ENCODE measurements around the gene PLXNB1.
"Not testable (repeated sequence)": the region's sequence is repeated elsewhere in the genome, so short reads cannot be mapped to it uniquely, and the experiment has no call there.

The PLXNB1 gene

DNA sequence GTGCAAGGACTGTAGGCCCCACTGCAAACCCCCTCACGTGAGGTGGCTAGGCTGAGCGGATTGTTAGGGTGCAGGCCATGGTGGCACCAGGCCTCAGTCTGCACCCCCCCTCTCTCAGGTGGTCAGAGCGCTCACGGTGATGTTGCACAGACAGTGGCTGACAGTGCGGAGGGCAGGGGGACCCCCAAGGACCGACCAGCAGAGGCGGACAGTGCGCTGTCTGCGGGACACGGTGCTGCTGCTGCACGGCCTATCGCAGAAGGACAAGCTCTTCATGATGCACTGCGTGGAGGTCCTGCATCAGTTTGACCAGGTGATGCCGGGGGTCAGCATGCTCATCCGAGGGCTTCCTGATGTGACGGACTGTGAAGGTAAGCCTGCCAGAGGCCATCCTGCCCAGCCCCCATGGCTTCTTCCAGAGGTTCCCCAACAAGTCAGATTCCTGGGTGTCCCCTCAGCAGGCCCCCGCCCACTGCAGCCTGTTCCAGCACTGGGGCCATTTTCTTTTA, 34.9 kb upstream of the PLXNB1 start:
- DNase-seq (ENCODE audit: low read depth): no peak
- H3K4me3 ChIP-seq (ENCODE audit: low read length): no peak overlapping the region
- TF ChIP-seq, protein P1, sequence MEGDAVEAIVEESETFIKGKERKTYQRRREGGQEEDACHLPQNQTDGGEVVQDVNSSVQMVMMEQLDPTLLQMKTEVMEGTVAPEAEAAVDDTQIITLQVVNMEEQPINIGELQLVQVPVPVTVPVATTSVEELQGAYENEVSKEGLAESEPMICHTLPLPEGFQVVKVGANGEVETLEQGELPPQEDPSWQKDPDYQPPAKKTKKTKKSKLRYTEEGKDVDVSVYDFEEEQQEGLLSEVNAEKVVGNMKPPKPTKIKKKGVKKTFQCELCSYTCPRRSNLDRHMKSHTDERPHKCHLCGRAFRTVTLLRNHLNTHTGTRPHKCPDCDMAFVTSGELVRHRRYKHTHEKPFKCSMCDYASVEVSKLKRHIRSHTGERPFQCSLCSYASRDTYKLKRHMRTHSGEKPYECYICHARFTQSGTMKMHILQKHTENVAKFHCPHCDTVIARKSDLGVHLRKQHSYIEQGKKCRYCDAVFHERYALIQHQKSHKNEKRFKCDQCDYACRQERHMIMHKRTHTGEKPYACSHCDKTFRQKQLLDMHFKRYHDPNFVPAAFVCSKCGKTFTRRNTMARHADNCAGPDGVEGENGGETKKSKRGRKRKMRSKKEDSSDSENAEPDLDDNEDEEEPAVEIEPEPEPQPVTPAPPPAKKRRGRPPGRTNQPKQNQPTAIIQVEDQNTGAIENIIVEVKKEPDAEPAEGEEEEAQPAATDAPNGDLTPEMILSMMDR (conservative IDR thresholded peaks at IDR 0.05; ENCODE audit: low read length): no peak

- TF ChIP-seq, protein P1 (conservative IDR thresholded peaks at IDR 0.05; ENCODE audit: low read length): no peak
- H3K4me3 ChIP-seq (ENCODE audit: low read length): no peak overlapping the region
- no peak for DNase-seq (ENCODE audit: low read depth)
Observed at GRCh38 chr3:48463703-48464102, 33.8 kb upstream of the PLXNB1 start.

- not testable (repeated sequence) for DNase-seq (ENCODE audit: low read depth); H3K4me3 ChIP-seq (ENCODE audit: low read length)
Observed at GRCh38 chr3:48461767-48462166, 31.9 kb upstream of the PLXNB1 start.

DNA sequence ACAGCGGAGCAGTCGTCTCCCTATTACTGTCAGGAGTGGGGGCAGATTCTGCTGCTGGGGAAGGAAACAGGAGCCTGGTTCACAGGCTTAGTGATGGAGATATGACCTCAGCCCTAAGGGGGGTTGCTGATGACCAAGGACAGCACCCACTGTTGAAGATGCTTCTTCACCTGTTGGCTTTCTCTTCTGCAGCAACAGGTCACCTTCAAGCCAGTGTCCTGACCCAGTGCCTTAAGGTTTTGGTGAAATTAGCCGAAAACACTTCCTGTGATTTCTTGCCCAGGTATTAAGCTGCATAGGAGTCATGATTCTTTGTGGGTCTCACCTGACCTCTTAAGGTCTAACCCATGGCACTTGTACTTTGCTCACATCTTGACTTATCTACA, 30.6 kb upstream of the PLXNB1 start:
- TF ChIP-seq, protein P1 (conservative IDR thresholded peaks at IDR 0.05; ENCODE audit: low read length): no peak
- no peak overlapping the region for H3K4me3 ChIP-seq (ENCODE audit: low read length)
- DNase-seq (ENCODE audit: low read depth): no peak

GRCh38 chr3:48459773-48460516, 30.1 kb upstream of the PLXNB1 start:
- TF ChIP-seq, protein P1 (conservative IDR thresholded peaks at IDR 0.05; ENCODE audit: low read length): no peak
- H3K4me3 ChIP-seq (ENCODE audit: low read length): no peak overlapping the region
- no peak for DNase-seq (ENCODE audit: low read depth)

DNA sequence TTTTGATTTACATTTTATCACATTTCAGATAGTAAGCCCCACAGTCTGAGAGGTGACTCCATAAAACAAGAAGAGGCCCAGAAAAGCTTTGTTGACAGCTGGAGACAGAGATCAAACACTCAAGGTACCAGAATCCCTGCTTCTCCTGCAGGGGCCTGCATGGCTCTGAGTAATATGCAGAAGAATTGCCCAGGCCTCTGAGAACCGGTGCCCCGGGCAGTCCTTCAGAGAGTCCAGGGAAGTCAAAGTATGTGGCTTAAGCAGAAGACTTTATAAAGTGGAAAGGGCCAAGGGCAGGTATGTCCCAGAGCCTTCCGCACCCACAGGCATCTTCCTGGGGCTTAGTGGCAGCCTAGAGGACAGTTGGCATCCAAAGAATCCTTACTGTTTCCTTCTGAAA, 29.4 kb upstream of the PLXNB1 start:
- TF ChIP-seq, protein P1 (conservative IDR thresholded peaks at IDR 0.05; ENCODE audit: low read length): no peak
- no peak for DNase-seq (ENCODE audit: low read depth)
- no peak overlapping the region for H3K4me3 ChIP-seq (ENCODE audit: low read length)

GRCh38 chr3:48456456-48456855, 26.6 kb upstream of the PLXNB1 start:
- DNase-seq (ENCODE audit: low read depth): no peak
- TF ChIP-seq, protein P1 (conservative IDR thresholded peaks at IDR 0.05; ENCODE audit: low read length): no peak
- no peak overlapping the region for H3K4me3 ChIP-seq (ENCODE audit: low read length)
